ENCODE results near the gene CXorf58.
"Not testable (repeated sequence)": the region's sequence is repeated elsewhere in the genome, so short reads cannot be mapped to it uniquely, and the experiment has no call there.

Gene CXorf58

GRCh38 chrX:23907498-23908218, at the start of gene CXorf58, which contains the start of gene APOO:
Gene CXorf58, plus strand, starts transcription at chrX:23908006. Its CDS starts 2,297 bp downstream, at chrX:23910303.
Gene APOO, minus strand, starts transcription at chrX:23907938. Its CDS starts 236 bp downstream, at chrX:23907702.
- no peak for FAIRE-seq

GRCh38 chrX:23859238-23859637, 48.6 kb upstream of the CXorf58 start:
- not testable (repeated sequence) for FAIRE-seq

GRCh38 chrX:23861215-23861896, 46.5 kb upstream of the CXorf58 start:
- no peak for FAIRE-seq

GRCh38 chrX:23861952-23862351, 45.9 kb upstream of the CXorf58 start:
- not testable (repeated sequence) for FAIRE-seq

GRCh38 chrX:23864742-23865326, 43.0 kb upstream of the CXorf58 start:
- no peak for FAIRE-seq

GRCh38 chrX:23870041-23870440, 37.8 kb upstream of the CXorf58 start:
- FAIRE-seq: no peak

- FAIRE-seq: no peak
Measured at GRCh38 chrX:23871905-23872546, 35.8 kb upstream of the CXorf58 start.

- FAIRE-seq: no peak
Measured at GRCh38 chrX:23879380-23880090, 28.3 kb upstream of the CXorf58 start.

- no peak for FAIRE-seq
Measured at GRCh38 chrX:23883737-23884354, 24.0 kb upstream of the CXorf58 start.

GRCh38 chrX:23884427-23885024, 23.3 kb upstream of the CXorf58 start:
- no peak for FAIRE-seq

- FAIRE-seq: no peak
Measured at GRCh38 chrX:23885803-23886202, 22.0 kb upstream of the CXorf58 start.

GRCh38 chrX:23887451-23887850, 20.4 kb upstream of the CXorf58 start:
- no peak for FAIRE-seq

- no peak for FAIRE-seq
Measured at GRCh38 chrX:23887918-23888317, 19.9 kb upstream of the CXorf58 start.

GRCh38 chrX:23888887-23889501, 18.8 kb upstream of the CXorf58 start:
- no peak for FAIRE-seq

- no peak for FAIRE-seq
Measured at GRCh38 chrX:23890933-23891332, 16.9 kb upstream of the CXorf58 start.

GRCh38 chrX:23894993-23895392, 12.8 kb upstream of the CXorf58 start:
- not testable (repeated sequence) for FAIRE-seq

- not testable (repeated sequence) for FAIRE-seq
Measured at GRCh38 chrX:23896539-23896938, 11.3 kb upstream of the CXorf58 start.

GRCh38 chrX:23896981-23897380, 10.8 kb upstream of the CXorf58 start:
- no peak for FAIRE-seq

- no peak for FAIRE-seq
Measured at GRCh38 chrX:23898412-23898959, 9.3 kb upstream of the CXorf58 start.

- no peak for FAIRE-seq
Measured at GRCh38 chrX:23900220-23900797, 7.5 kb upstream of the CXorf58 start.

GRCh38 chrX:23901060-23901459, 6.7 kb upstream of the CXorf58 start:
- no peak for FAIRE-seq

Data from TTC549 (cell line).